Measurements from ENCODE around the gene GUK1. TPM values are rescaled to one million over a fixed set of nuclear protein-coding genes. Genes with fewer than 3 reads are reported as not detected.
"Not testable (repeated sequence)": the region's sequence is repeated elsewhere in the genome, so short reads cannot be mapped to it uniquely, and the experiment has no call there.

Gene GUK1
- total and polyA plus RNA-seq, 2 experiments from 2014 or later, result 324 to 554 TPM

DNA sequence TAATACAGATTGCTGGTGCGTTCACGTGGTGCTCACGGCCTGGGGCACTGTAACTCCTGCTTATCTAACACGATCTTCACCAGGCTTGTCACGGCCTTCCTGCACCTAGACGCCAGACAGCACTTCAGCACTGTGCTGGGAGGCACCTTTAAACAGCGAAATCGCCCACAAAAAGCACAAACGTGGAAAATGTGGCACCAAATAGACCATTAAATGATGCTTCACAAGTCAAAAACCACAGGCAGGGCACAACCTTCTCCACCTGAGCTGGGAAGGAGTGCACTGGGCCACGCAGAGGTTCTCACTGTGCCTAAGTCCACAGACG lies 45.5 kb downstream of the GUK1 start:
- no peak overlapping the region for H3K27ac ChIP-seq
- H3K4me1 ChIP-seq (ENCODE audit: insufficient read depth), result no peaks in the 10 kb centered on the region
- H3K27me3 ChIP-seq (replicated peaks; ENCODE audit: insufficient read depth), result no peaks in the 10 kb centered on the region
- no peak for TF ChIP-seq EZH2phosphoT487 (IDR thresholded peaks at IDR 0.05; ENCODE audit: insufficient read depth, low read depth)
- H3K9ac ChIP-seq, result no peak overlapping the region
- H2AFZ ChIP-seq, result no peak overlapping the region
- H3F3A ChIP-seq (ENCODE audit: insufficient read depth), result no peaks in the 10 kb centered on the region
- 84 to 87% methylated on average over 11 of the region's 11 CpGs for WGBS, 2 experiments (ENCODE audit: low coverage in 1 of 2, low lambda C conversion rate in 2 of 2, missing lambda C conversion rate in 2 of 2)
- H3K79me2 ChIP-seq (ENCODE audit: insufficient read depth), result no peaks in the 10 kb centered on the region
- no peaks in the 10 kb centered on the region for H3K9me2 ChIP-seq (ENCODE audit: insufficient read depth)
- no peaks in the 10 kb centered on the region for H4K20me1 ChIP-seq (ENCODE audit: insufficient read depth)
- H3K9me3 ChIP-seq (ENCODE audit: low read depth), result no peaks in the 10 kb centered on the region
- no peak overlapping the region for H3K4me3 ChIP-seq
- DNase-seq, result no peak
- in situ Hi-C loops (cut with MboI), result no loop called here
- no peak overlapping the region for H3K4me2 ChIP-seq (ENCODE audit: unreplicated experiment)
- no peaks in the 10 kb centered on the region for H3K36me3 ChIP-seq (ENCODE audit: low read depth)

DNA sequence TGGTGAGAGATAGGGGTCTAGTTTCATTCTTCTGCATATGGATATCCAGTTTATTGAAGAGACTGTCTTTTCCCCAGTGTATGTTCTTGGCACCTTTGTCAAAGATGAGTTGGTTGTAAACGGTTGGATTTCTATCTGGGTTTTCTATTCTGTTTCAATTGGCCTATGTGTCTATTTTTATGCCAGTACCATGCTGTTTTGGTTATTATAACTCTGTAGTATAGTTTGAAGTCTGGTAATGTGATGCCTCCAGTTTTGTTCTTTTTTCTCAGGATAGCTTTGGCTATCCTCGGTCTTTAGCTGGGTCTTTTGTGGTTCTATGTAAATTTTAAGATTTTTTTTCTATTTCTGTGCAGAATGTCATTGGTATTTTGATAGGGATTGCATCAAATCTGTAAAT lies 48.2 kb downstream of the GUK1 start:
- H3K79me2 ChIP-seq (ENCODE audit: insufficient read depth); in situ Hi-C loops (cut with MboI): not testable (repeated sequence)
- 64 to 73% methylated on average over 2 of the region's 2 CpGs for WGBS, 2 experiments (ENCODE audit: low coverage in 1 of 2, low lambda C conversion rate in 2 of 2, missing lambda C conversion rate in 2 of 2)

DNA sequence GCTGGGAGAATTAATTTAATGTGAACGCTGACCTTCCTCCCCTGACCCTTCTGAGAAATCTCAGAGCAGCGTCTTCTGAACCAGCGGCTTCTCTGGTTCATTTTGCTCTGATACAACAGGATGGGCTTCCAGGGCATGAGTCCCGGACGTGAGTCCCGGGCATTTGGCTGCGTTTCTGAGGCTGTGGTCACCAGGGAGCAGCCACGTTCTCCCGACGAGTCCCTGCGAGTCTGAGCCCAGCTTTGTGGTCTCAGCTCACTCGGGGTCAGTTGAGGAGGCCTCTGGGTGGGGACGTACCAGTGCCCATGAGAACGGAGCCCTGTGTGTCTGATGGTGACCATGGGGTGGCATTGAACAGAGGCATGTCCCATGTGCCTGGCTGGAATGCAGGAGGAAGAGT lies 50.1 kb downstream of the GUK1 start:
- 70 to 77% methylated on average over 14 of the region's 14 CpGs for WGBS, 2 experiments (ENCODE audit: low coverage in 1 of 2, low lambda C conversion rate in 2 of 2, missing lambda C conversion rate in 2 of 2)
- H3K9ac ChIP-seq, result no peak overlapping the region
- no peaks in the 10 kb centered on the region for H3K27me3 ChIP-seq (replicated peaks; ENCODE audit: insufficient read depth)
- TF ChIP-seq EZH2phosphoT487 (IDR thresholded peaks at IDR 0.05; ENCODE audit: insufficient read depth, low read depth), result no peak
- TF ChIP-seq EZH2 (IDR thresholded peaks at IDR 0.05; ENCODE audit: insufficient read depth, poor library complexity, severe bottlenecking), result no peak
- H3F3A ChIP-seq (ENCODE audit: insufficient read depth), result no peaks in the 10 kb centered on the region
- H4K20me1 ChIP-seq (ENCODE audit: insufficient read depth), result no peaks in the 10 kb centered on the region
- no peaks in the 10 kb centered on the region for H3K4me1 ChIP-seq (ENCODE audit: insufficient read depth)
- H3K9me3 ChIP-seq (ENCODE audit: low read depth), result no peaks in the 10 kb centered on the region
- in situ Hi-C loops (cut with MboI), result no loop called here
- no peak overlapping the region for H3K4me2 ChIP-seq (ENCODE audit: unreplicated experiment)
- H2AFZ ChIP-seq, result no peak overlapping the region
- no peak overlapping the region for H3K27ac ChIP-seq
- no peak overlapping the region for H3K4me3 ChIP-seq
- H3K9me2 ChIP-seq (ENCODE audit: insufficient read depth), result no peaks in the 10 kb centered on the region
- H3K79me2 ChIP-seq (ENCODE audit: insufficient read depth), result no peaks in the 10 kb centered on the region
- no peak for DNase-seq
- H3K36me3 ChIP-seq (ENCODE audit: low read depth), result no peaks in the 10 kb centered on the region

More for the DNA sequence above, 48.2 kb downstream of the GUK1 start:
- H3K9me2 ChIP-seq (ENCODE audit: insufficient read depth); H3K9ac ChIP-seq; H3K4me3 ChIP-seq; H3K4me1 ChIP-seq (ENCODE audit: insufficient read depth); DNase-seq; H3F3A ChIP-seq (ENCODE audit: insufficient read depth); H3K27ac ChIP-seq; H3K4me2 ChIP-seq (ENCODE audit: unreplicated experiment); H3K9me3 ChIP-seq (ENCODE audit: low read depth); H4K20me1 ChIP-seq (ENCODE audit: insufficient read depth); H2AFZ ChIP-seq; H3K36me3 ChIP-seq (ENCODE audit: low read depth); H3K27me3 ChIP-seq (replicated peaks; ENCODE audit: insufficient read depth): not testable (repeated sequence)

DNA sequence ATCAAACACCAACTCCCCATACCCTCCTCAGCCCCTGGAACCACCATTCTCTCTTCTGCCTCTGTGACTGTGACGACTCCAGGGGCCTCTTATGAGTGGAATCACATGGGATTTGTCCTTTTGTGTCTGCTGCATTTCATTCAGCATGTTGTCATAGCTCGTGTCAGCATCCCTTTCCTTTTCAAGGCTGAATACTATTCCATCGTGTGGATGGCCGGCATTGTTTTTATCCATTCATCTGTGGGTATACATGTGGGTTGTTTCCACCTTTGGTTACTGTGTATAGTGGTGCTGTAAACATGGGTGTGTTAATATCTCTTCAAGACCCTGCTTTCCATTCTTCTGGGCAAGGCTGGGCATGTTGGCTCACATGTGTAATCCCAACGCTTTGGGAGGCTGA lies 50.7 kb downstream of the GUK1 start:
- in situ Hi-C loops (cut with MboI), result no loop called here
- H3K36me3 ChIP-seq (ENCODE audit: low read depth), result no peaks in the 10 kb centered on the region
- H2AFZ ChIP-seq, result no peak overlapping the region
- no peaks in the 10 kb centered on the region for H3K4me1 ChIP-seq (ENCODE audit: insufficient read depth)
- H3K27me3 ChIP-seq (replicated peaks; ENCODE audit: insufficient read depth), result no peaks in the 10 kb centered on the region
- TF ChIP-seq EZH2phosphoT487 (IDR thresholded peaks at IDR 0.05; ENCODE audit: insufficient read depth, low read depth) (no peak), EZH2 (IDR thresholded peaks at IDR 0.05; ENCODE audit: insufficient read depth, poor library complexity, severe bottlenecking) (no peak)
- DNase-seq, result no peak
- H3K4me2 ChIP-seq (ENCODE audit: unreplicated experiment), result no peak overlapping the region
- H3K79me2 ChIP-seq (ENCODE audit: insufficient read depth), result no peaks in the 10 kb centered on the region
- 75 to 77% methylated on average over 5 of the region's 5 CpGs for WGBS, 2 experiments (ENCODE audit: low coverage in 1 of 2, low lambda C conversion rate in 2 of 2, missing lambda C conversion rate in 2 of 2)
- H3K9me3 ChIP-seq (ENCODE audit: low read depth), result no peaks in the 10 kb centered on the region
- no peaks in the 10 kb centered on the region for H3K9me2 ChIP-seq (ENCODE audit: insufficient read depth)
- H3K4me3 ChIP-seq, result no peak overlapping the region
- H4K20me1 ChIP-seq (ENCODE audit: insufficient read depth), result no peaks in the 10 kb centered on the region
- H3F3A ChIP-seq (ENCODE audit: insufficient read depth), result no peaks in the 10 kb centered on the region
- no peak overlapping the region for H3K27ac ChIP-seq
- no peak overlapping the region for H3K9ac ChIP-seq

DNA sequence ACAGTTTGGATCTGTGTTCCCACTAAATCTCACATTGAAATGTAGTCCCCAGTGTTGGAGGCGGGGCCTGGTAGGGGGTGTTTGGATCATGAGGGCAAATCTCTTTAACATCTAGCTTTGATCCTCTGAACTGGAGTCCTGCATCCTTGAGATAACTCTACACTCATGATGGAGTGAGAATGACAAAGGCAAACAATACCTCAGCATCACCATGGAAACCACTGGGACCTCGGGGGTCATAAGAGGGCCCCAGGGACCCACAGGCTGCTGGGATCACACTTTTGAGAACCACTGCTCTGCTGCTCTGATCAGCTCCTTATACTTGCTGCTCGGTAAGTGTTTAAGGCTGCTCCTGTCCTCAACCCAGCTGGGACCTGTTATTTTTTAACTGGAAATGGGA lies 54.4 kb downstream of the GUK1 start:
- H3K4me3 ChIP-seq, result no peak overlapping the region
- H3K36me3 ChIP-seq (ENCODE audit: low read depth), result no peaks in the 10 kb centered on the region
- 67 to 73% methylated on average over 3 of the region's 3 CpGs for WGBS, 2 experiments (ENCODE audit: low coverage in 1 of 2, low lambda C conversion rate in 2 of 2, missing lambda C conversion rate in 2 of 2)
- no peak overlapping the region for H2AFZ ChIP-seq
- H3K9ac ChIP-seq, result no peak overlapping the region
- H3F3A ChIP-seq (ENCODE audit: insufficient read depth), result peaks cover 7% of the 10 kb centered on the region
- no peak overlapping the region for H3K27ac ChIP-seq
- H4K20me1 ChIP-seq (ENCODE audit: insufficient read depth), result no peaks in the 10 kb centered on the region
- H3K4me1 ChIP-seq (ENCODE audit: insufficient read depth), result no peaks in the 10 kb centered on the region
- no peak for DNase-seq
- in situ Hi-C loops (cut with MboI), result no loop called here
- H3K9me3 ChIP-seq (ENCODE audit: low read depth), result no peaks in the 10 kb centered on the region
- TF ChIP-seq EZH2phosphoT487 (IDR thresholded peaks at IDR 0.05; ENCODE audit: insufficient read depth, low read depth) (no peak), EZH2 (IDR thresholded peaks at IDR 0.05; ENCODE audit: insufficient read depth, poor library complexity, severe bottlenecking) (no peak)
- no peaks in the 10 kb centered on the region for H3K9me2 ChIP-seq (ENCODE audit: insufficient read depth)
- no peaks in the 10 kb centered on the region for H3K79me2 ChIP-seq (ENCODE audit: insufficient read depth)
- H3K27me3 ChIP-seq (replicated peaks; ENCODE audit: insufficient read depth), result no peaks in the 10 kb centered on the region
- H3K4me2 ChIP-seq (ENCODE audit: unreplicated experiment), result no peak overlapping the region

Data from GM23248 (cell line).